ENCODE results near the gene MCM5. TPM values are rescaled to one million over a fixed set of nuclear protein-coding genes. Genes with fewer than 3 reads are reported as not detected.

MCM5 gene
- total RNA-seq, 1 donor from 2014 or later: 12.8 TPM

DNA sequence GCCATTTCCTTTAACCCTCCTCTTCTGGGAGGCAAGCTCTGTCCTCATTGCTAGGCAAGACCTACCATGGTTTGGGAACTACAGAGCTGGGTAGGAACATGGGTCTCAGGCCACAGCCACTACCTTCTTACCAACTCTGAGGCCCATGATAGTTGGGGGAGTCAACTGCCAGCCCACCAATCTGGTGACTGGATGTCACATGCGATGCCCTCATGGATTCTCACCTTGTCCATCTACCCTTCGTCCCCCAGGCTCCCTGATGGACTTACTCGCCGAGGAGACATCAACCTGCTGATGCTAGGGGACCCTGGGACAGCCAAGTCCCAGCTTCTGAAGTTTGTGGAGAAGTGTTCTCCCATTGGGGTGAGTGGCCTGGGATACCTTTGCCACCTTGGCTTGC is 13.7 kb downstream of the MCM5 start:
- H3K27ac Mint-ChIP-seq (ENCODE audit: unreplicated experiment): no peak overlapping the region
- no peak overlapping the region for H3K4me3 Mint-ChIP-seq (ENCODE audit: unreplicated experiment)
- H3K36me3 ChIP-seq (ENCODE audit: insufficient read depth, low read length): peaks cover 13% of the 10 kb centered on the region
- no peak overlapping the region for H3K4me3 ChIP-seq (ENCODE audit: insufficient read depth, low read depth, low read length)
- FAIRE-seq (no peak), DNase-seq (ENCODE audit: low read depth) (no peak)
- H3K27ac ChIP-seq (ENCODE audit: low read depth, low read length): no peak overlapping the region
- H3K4me1 ChIP-seq (ENCODE audit: insufficient read depth, low read length): no peaks in the 10 kb centered on the region
- H4K20me1 ChIP-seq (ENCODE audit: insufficient read depth, low read length): no peaks in the 10 kb centered on the region
- H3K27me3 ChIP-seq (ENCODE audit: insufficient read depth, low read length): no peaks in the 10 kb centered on the region
- TF ChIP-seq, protein P1, sequence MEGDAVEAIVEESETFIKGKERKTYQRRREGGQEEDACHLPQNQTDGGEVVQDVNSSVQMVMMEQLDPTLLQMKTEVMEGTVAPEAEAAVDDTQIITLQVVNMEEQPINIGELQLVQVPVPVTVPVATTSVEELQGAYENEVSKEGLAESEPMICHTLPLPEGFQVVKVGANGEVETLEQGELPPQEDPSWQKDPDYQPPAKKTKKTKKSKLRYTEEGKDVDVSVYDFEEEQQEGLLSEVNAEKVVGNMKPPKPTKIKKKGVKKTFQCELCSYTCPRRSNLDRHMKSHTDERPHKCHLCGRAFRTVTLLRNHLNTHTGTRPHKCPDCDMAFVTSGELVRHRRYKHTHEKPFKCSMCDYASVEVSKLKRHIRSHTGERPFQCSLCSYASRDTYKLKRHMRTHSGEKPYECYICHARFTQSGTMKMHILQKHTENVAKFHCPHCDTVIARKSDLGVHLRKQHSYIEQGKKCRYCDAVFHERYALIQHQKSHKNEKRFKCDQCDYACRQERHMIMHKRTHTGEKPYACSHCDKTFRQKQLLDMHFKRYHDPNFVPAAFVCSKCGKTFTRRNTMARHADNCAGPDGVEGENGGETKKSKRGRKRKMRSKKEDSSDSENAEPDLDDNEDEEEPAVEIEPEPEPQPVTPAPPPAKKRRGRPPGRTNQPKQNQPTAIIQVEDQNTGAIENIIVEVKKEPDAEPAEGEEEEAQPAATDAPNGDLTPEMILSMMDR (IDR thresholded peaks at IDR 0.05; ENCODE audit: insufficient read depth, low read depth, low read length): no peak
- TF ChIP-seq EZH2 (IDR thresholded peaks at IDR 0.05; ENCODE audit: insufficient read depth, low read length): no peak
- H3K9me3 Mint-ChIP-seq (ENCODE audit: unreplicated experiment): peaks cover 2% of the 10 kb centered on the region
- no peaks in the 10 kb centered on the region for H3K4me1 Mint-ChIP-seq (ENCODE audit: low read depth, unreplicated experiment)
- H3K27me3 Mint-ChIP-seq (ENCODE audit: low read depth, unreplicated experiment): peaks cover 2% of the 10 kb centered on the region
- peaks cover 21% of the 10 kb centered on the region for H3K36me3 Mint-ChIP-seq (ENCODE audit: low read depth, unreplicated experiment)
- H3K79me2 ChIP-seq (ENCODE audit: insufficient read depth, low read length): no peaks in the 10 kb centered on the region
- H3K9me3 ChIP-seq (ENCODE audit: insufficient read depth, low read depth, low read length): no peaks in the 10 kb centered on the region
- no peak overlapping the region for H3K9ac ChIP-seq (ENCODE audit: low read length)
- H3K4me2 ChIP-seq (ENCODE audit: low read length): no peak overlapping the region
- H2AFZ ChIP-seq (ENCODE audit: low read depth, low read length): no peak overlapping the region

- Mint-ChIP-seq H3K4me3 (ENCODE audit: unreplicated experiment) (no peak overlapping the region), H3K36me3 (ENCODE audit: low read depth, unreplicated experiment) (peaks cover 21% of the 10 kb centered on the region), H3K4me1 (ENCODE audit: low read depth, unreplicated experiment) (no peaks in the 10 kb centered on the region), H3K27me3 (ENCODE audit: low read depth, unreplicated experiment) (no peaks in the 10 kb centered on the region), H3K27ac (ENCODE audit: unreplicated experiment) (no peak overlapping the region), H3K9me3 (ENCODE audit: unreplicated experiment) (peaks cover 2% of the 10 kb centered on the region)
- no peak for DNase-seq (ENCODE audit: low read depth)
- Histone ChIP-seq H3K9ac (ENCODE audit: low read length) (no peak overlapping the region), H3K79me2 (ENCODE audit: insufficient read depth, low read length) (no peaks in the 10 kb centered on the region), H3K27me3 (ENCODE audit: insufficient read depth, low read length) (no peaks in the 10 kb centered on the region), H3K36me3 (ENCODE audit: insufficient read depth, low read length) (peaks cover 17% of the 10 kb centered on the region), H3K4me3 (ENCODE audit: insufficient read depth, low read depth, low read length) (no peak overlapping the region), H2AFZ (ENCODE audit: low read depth, low read length) (no peak overlapping the region), H3K4me2 (ENCODE audit: low read length) (no peak overlapping the region), H3K9me3 (ENCODE audit: insufficient read depth, low read depth, low read length) (no peaks in the 10 kb centered on the region), H3K4me1 (ENCODE audit: insufficient read depth, low read length) (no peaks in the 10 kb centered on the region), H4K20me1 (ENCODE audit: insufficient read depth, low read length) (no peaks in the 10 kb centered on the region), H3K27ac (ENCODE audit: low read depth, low read length) (no peak overlapping the region)
- no peak for TF ChIP-seq EZH2 (IDR thresholded peaks at IDR 0.05; ENCODE audit: insufficient read depth, low read length)
- TF ChIP-seq, protein P1 (IDR thresholded peaks at IDR 0.05; ENCODE audit: insufficient read depth, low read depth, low read length): no peak
- FAIRE-seq: no peak
Measured at GRCh38 chr22:35417606-35418005, 17.7 kb downstream of the MCM5 start.

DNA sequence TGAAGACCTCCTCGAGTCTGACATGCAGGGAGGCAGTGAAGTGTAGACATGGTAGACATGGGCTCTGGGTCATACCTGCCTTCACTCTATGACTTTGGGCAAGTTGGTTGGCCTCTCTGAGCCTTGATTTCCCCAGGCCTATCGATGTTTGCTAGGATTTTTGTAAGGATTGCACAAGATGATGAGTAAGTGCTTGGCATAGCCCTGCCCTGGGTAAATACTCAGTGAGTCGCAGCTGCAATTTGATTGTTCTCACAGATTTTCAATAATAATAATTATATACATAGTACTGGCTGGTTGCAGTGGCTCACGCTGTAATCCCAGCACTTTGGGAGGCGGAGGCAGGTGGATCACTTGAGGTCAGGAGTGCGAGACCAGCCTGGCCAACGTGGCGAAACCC is 18.1 kb downstream of the MCM5 start:
- FAIRE-seq (no peak), DNase-seq (ENCODE audit: low read depth) (no peak)
- no peaks in the 10 kb centered on the region for H3K27me3 ChIP-seq (ENCODE audit: insufficient read depth, low read length)
- no peaks in the 10 kb centered on the region for H3K27me3 Mint-ChIP-seq (ENCODE audit: low read depth, unreplicated experiment)
- H3K27ac Mint-ChIP-seq (ENCODE audit: unreplicated experiment): no peak overlapping the region
- no peaks in the 10 kb centered on the region for H4K20me1 ChIP-seq (ENCODE audit: insufficient read depth, low read length)
- H3K4me3 Mint-ChIP-seq (ENCODE audit: unreplicated experiment): no peak overlapping the region
- peaks cover 21% of the 10 kb centered on the region for H3K36me3 Mint-ChIP-seq (ENCODE audit: low read depth, unreplicated experiment)
- H2AFZ ChIP-seq (ENCODE audit: low read depth, low read length): no peak overlapping the region
- H3K4me1 Mint-ChIP-seq (ENCODE audit: low read depth, unreplicated experiment): no peaks in the 10 kb centered on the region
- no peaks in the 10 kb centered on the region for H3K9me3 ChIP-seq (ENCODE audit: insufficient read depth, low read depth, low read length)
- H3K4me1 ChIP-seq (ENCODE audit: insufficient read depth, low read length): no peaks in the 10 kb centered on the region
- H3K4me3 ChIP-seq (ENCODE audit: insufficient read depth, low read depth, low read length): no peak overlapping the region
- H3K4me2 ChIP-seq (ENCODE audit: low read length): no peak overlapping the region
- peaks cover 2% of the 10 kb centered on the region for H3K9me3 Mint-ChIP-seq (ENCODE audit: unreplicated experiment)
- peaks cover 17% of the 10 kb centered on the region for H3K36me3 ChIP-seq (ENCODE audit: insufficient read depth, low read length)
- no peak overlapping the region for H3K27ac ChIP-seq (ENCODE audit: low read depth, low read length)
- H3K9ac ChIP-seq (ENCODE audit: low read length): no peak overlapping the region
- no peak for TF ChIP-seq EZH2 (IDR thresholded peaks at IDR 0.05; ENCODE audit: insufficient read depth, low read length)
- H3K79me2 ChIP-seq (ENCODE audit: insufficient read depth, low read length): no peaks in the 10 kb centered on the region
